ENCODE results near the gene LRRTM4.

DNA sequence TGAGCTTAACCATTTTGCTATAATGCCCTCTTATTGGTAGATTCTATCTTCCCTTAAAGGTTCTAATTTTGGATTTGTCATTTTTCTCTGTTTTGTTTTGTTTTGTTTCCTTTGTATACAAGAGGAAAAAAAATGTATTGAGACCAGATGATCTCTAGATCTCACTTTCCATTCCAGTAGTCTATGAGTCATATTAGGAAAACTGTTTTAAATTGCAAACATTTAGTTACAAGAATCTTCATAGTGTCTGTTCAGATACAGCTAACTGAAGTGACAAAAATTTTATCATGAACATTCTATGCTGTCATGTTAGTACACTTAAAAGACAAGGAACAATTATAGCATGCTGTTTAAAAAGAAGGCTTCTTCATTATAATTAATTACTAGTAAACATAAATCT lies 322.8 kb downstream of the LRRTM4 start:
- TF ChIP-seq POLR2A (IDR thresholded peaks at IDR 0.05; ENCODE audit: low read depth, low read length) (no peak), POLR2AphosphoS5 (IDR thresholded peaks at IDR 0.05; ENCODE audit: low read depth, low read length) (no peak), POU2F2 (IDR thresholded peaks at IDR 0.05; ENCODE audit: low read depth, low read length) (no peak), TAF1 (IDR thresholded peaks at IDR 0.05; ENCODE audit: low read depth, low read length) (no peak), SPI1 (IDR thresholded peaks at IDR 0.05; ENCODE audit: low read depth, low read length) (no peak)

Data from GM12891 (cell line).